Naive thymus-derived CD4-positive, alpha-beta T cell (primary cell): ENCODE measurements around the gene RUBCN. TPM values are rescaled to one million over a fixed set of nuclear protein-coding genes. Genes with fewer than 3 reads are reported as not detected.
"Not testable (repeated sequence)": the region's sequence is repeated elsewhere in the genome, so short reads cannot be mapped to it uniquely, and the experiment has no call there.

Experiments used
- ATAC-seq: fragments of 150-1000 bp; cut with Tn5 transposase; 2 replicates; pipeline ENCODE4 v1.10.0; 2021; ENCODE audit warnings: mild to moderate bottlenecking, moderate library complexity
- CTCF ChIA-PET: fragments of 350-600 bp; sonication (Branson Sonifier 250); formaldehyde crosslinking; loops from one replicate; lab custom pipeline; 2021; ENCODE audit warnings: antibody characterized with exemption; lab: Charles Lee
- POLR2A ChIA-PET: fragments of 350-600 bp; sonication (Branson Sonifier 250); formaldehyde crosslinking; loops from one replicate; lab custom pipeline; 2021; ENCODE audit warnings: antibody characterized with exemption, inconsistent platforms; lab: Charles Lee
- DNase-seq, 9 donors: peaks; one replicate each; pipeline versions ENCODE4 v3.0.0 to v3.0.0-alpha.2; 2020 to 2022; ENCODE audit warnings: mixed read lengths in 1 of 9
- H3K27ac ChIP-seq: one replicate; pipeline ENCODE4 v1.7.0; 2013; ENCODE audit warnings: mild to moderate bottlenecking, low read depth, low read length, moderate library complexity
- H3K27me3 ChIP-seq, 2 donors: one replicate each; pipeline ENCODE4 v1.7.0; 2013; ENCODE audit warnings: low read length in 2 of 2, mild to moderate bottlenecking in 2 of 2, moderate library complexity in 2 of 2; ENCODE audit not compliant: control insufficient read depth in 2 of 2, insufficient read depth in 2 of 2
- H3K36me3 ChIP-seq, 3 experiments: 1 replicate in 2 of 3; 2 replicates in 1 of 3; pipeline ENCODE4 v1.7.0; 2013; ENCODE audit warnings: low read length in 3 of 3, mild to moderate bottlenecking in 3 of 3, moderate library complexity in 1 of 3; ENCODE audit not compliant: insufficient read depth in 3 of 3, control insufficient read depth in 2 of 3
- H3K4me1 ChIP-seq, 2 donors: one replicate each; pipeline ENCODE4 v1.7.0; 2013; ENCODE audit warnings: low read length in 2 of 2, mild to moderate bottlenecking in 2 of 2, moderate library complexity in 1 of 2; ENCODE audit not compliant: control insufficient read depth in 2 of 2, insufficient read depth in 2 of 2
- H3K4me3 ChIP-seq: 2 replicates; pipeline ENCODE4 v1.7.0; 2013; ENCODE audit warnings: mild to moderate bottlenecking, low read length
- H3K9me3 ChIP-seq, 3 experiments: 1 replicate in 2 of 3; 2 replicates in 1 of 3; pipeline ENCODE4 v1.7.0; 2013; ENCODE audit warnings: low read length in 3 of 3; ENCODE audit not compliant: control insufficient read depth in 2 of 3
- H3K27ac Mint-ChIP-seq, 9 donors: one replicate each; pipeline ENCODE4 v1.8.0; 2020 to 2022; ENCODE audit warnings: mixed read lengths in 9 of 9, mild to moderate bottlenecking in 8 of 9, moderate library complexity in 5 of 9, inconsistent platforms in 2 of 9
- H3K27me3 Mint-ChIP-seq, 5 donors: one replicate each; pipeline ENCODE4 v1.8.0; 2021 to 2022; ENCODE audit warnings: mixed read lengths in 5 of 5, mild to moderate bottlenecking in 1 of 5
- H3K36me3 Mint-ChIP-seq, 5 donors: one replicate each; pipeline ENCODE4 v1.8.0; 2020 to 2022; ENCODE audit warnings: mixed read lengths in 5 of 5, mild to moderate bottlenecking in 3 of 5, inconsistent platforms in 1 of 5
- H3K4me1 Mint-ChIP-seq, 7 donors: one replicate each; pipeline ENCODE4 v1.8.0; 2020 to 2022; ENCODE audit warnings: mixed read lengths in 7 of 7, mild to moderate bottlenecking in 3 of 7, inconsistent platforms in 1 of 7
- H3K4me3 Mint-ChIP-seq, 10 donors: one replicate each; pipeline ENCODE4 v1.8.0; 2020 to 2022; ENCODE audit warnings: mild to moderate bottlenecking in 10 of 10, mixed read lengths in 10 of 10, moderate library complexity in 6 of 10, inconsistent platforms in 2 of 10
- H3K9me3 Mint-ChIP-seq, 11 donors: one replicate each; pipeline ENCODE4 v1.8.0; 2020 to 2022; ENCODE audit warnings: mixed read lengths in 11 of 11, mild to moderate bottlenecking in 4 of 11, inconsistent platforms in 1 of 11, moderate library complexity in 1 of 11
- intact Hi-C, 2 donors: fragments of 100-400 bp; cut with micrococcal nuclease; formaldehyde crosslinking; loops; one replicate each; pipeline ENCODE4 v1.15.1; 2023
- polyA plus RNA-seq, 2 donors: library from polyadenylated mRNA; unstranded; fragments of 300-500 nt; fragmentation: Illumina TruSeq; gene quantifications; one replicate each; pipeline ENCODE4 v1.2.3, GENCODE V29; 2021
- total RNA-seq, 6 experiments: library from RNA in 5 of 6; stranded (reverse) in 5 of 6; gene quantifications; 1 replicate in 5 of 6; 2 replicates in 1 of 6; pipeline ENCODE4 v1.2.3 and lab custom pipeline; 2021 to 2026

RUBCN gene
- total and polyA plus RNA-seq, 7 experiments from 2014 or later, result 23.2 to 61.7 (median 45.7) TPM

DNA sequence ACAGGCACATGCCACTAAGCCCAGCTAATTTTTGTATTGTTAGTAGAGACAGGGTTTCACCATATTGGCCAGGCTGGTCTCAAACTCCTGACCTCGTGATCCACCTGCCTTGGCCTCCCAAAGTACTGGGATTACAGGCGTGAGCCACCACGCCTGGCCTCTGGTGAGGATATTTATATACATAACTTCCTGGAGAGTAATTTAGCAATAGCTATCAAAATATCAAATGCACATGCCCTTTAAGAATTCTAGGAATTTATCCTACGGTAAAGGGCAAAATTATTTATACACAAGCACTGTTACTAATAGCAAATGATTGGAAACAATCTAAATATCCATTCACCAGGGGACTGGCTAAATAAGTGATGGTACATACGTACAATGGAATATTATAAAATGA is 25.7 kb downstream of the RUBCN start:
- Mint-ChIP-seq H3K27ac (peak overlapping the region in 8 of 9 donors; percentile 29 to 93 (median 78)), H3K4me1 (peaks cover 7 to 34% (median 26%) of the 10 kb centered on the region in 7 donors), H3K4me3 (peak overlapping the region in 1 of 10 donors; percentile 19), H3K36me3 (peaks cover 6 to 16% (median 13%) of the 10 kb centered on the region in 5 donors)
- ATAC-seq, H3K27ac ChIP-seq, H3K27me3 Mint-ChIP-seq, H3K27me3 ChIP-seq, H3K9me3 Mint-ChIP-seq, DNase-seq, H3K4me3 ChIP-seq, H3K36me3 ChIP-seq, H3K9me3 ChIP-seq, intact Hi-C loops: not testable (repeated sequence)
- peaks cover 15% of the 10 kb centered on the region in 2 donors for H3K4me1 ChIP-seq
- ChIA-PET POLR2A (interaction anchor here (0.8 to 3.4 kb wide), 3 partner anchors 8 to 25 kb away, joined by 3 to 18 read pairs (median 8); partner anchors contain the start of gene RUBCN), CTCF (interaction anchor here (1.6 kb wide), 1 partner anchor 111 kb away, joined by 4 read pairs; no protein-coding TSS in a partner anchor)

DNA sequence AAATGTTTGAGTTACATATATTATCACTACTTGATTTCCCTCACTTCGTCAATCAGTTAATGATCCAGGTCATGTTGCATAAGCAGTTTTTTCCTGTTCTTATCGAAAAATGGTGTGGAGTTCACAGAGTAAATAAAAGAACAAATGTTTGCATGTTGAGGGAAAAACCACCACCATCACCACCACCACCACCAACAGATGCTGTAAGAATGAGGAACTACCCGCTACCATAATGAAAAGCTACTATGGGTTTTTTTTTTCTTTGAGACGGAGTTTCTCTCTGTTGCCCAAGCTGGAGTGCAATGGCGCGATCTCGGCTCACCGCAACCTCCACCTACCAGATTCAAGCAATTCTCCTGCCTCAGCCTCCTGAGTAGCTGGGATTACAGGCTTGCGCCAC is 27.6 kb downstream of the RUBCN start:
- Mint-ChIP-seq H3K36me3 (peaks cover 0 to 15% (median 10%) of the 10 kb centered on the region in 5 donors), H3K9me3 (peaks cover 0 to 2% (median 0%) of the 10 kb centered on the region in 11 donors), H3K27me3 (no peaks in the 10 kb centered on the region), H3K4me1 (peaks cover 7 to 26% (median 20%) of the 10 kb centered on the region in 7 donors), H3K4me3 (no peak overlapping the region), H3K27ac (peak overlapping the region in 4 of 9 donors; percentile 8 to 42 (median 16))
- no peak overlapping the region for H3K27ac ChIP-seq
- intact Hi-C loops, result no loop called here
- CTCF ChIA-PET, result no interaction called here
- DNase-seq, result no peak
- ATAC-seq, result no peak
- no peaks in the 10 kb centered on the region for H3K27me3 ChIP-seq
- H3K4me1 ChIP-seq, result peaks cover 15 to 19% of the 10 kb centered on the region in 2 donors
- POLR2A ChIA-PET, result no interaction called here
- no peaks in the 10 kb centered on the region for H3K9me3 ChIP-seq
- H3K4me3 ChIP-seq, result no peak overlapping the region
- H3K36me3 ChIP-seq, result peaks cover 0 to 8% (median 0%) of the 10 kb centered on the region in 3 experiments

DNA sequence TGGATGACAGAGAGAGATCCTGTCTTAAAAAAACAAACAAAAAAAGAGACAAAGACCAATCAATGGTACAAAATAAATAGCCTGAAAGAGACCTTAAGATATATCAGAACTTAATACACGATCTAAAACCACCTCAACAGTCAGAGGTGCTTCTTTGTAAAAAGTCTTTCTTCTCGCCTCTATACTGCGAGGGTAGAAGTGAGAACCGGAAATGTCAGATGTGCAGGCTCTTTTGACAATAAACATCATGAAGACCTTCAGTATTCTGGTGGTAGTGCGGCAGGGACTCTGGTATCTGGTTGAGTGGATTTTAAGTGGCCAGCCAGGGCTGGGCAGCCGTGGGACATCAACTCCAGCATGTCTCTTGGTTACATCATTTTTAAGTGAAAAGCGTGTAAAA is 30.0 kb downstream of the RUBCN start:
- H3K9me3 ChIP-seq, result no peaks in the 10 kb centered on the region
- peaks cover 0 to 2% (median 0%) of the 10 kb centered on the region in 11 donors for H3K9me3 Mint-ChIP-seq
- peak overlapping the region in 1 of 10 donors; percentile 42 for H3K4me3 Mint-ChIP-seq
- no peak overlapping the region for H3K27ac ChIP-seq
- H3K4me1 Mint-ChIP-seq, result peaks cover 0 to 8% (median 3%) of the 10 kb centered on the region in 7 donors
- ATAC-seq (peak; percentile 42), DNase-seq (no peak)
- ChIA-PET POLR2A (no interaction called here), CTCF (no interaction called here)
- intact Hi-C loops, result no loop called here
- peaks cover 4 to 26% (median 15%) of the 10 kb centered on the region in 5 donors for H3K36me3 Mint-ChIP-seq
- H3K36me3 ChIP-seq, result peaks cover 4 to 27% (median 6%) of the 10 kb centered on the region in 3 experiments
- H3K27me3 ChIP-seq, result no peaks in the 10 kb centered on the region
- H3K27me3 Mint-ChIP-seq, result no peaks in the 10 kb centered on the region
- peaks cover 1 to 4% of the 10 kb centered on the region in 2 donors for H3K4me1 ChIP-seq
- H3K4me3 ChIP-seq, result no peak overlapping the region
- H3K27ac Mint-ChIP-seq, result peak overlapping the region in 2 of 9 donors; percentile 38 to 48

DNA sequence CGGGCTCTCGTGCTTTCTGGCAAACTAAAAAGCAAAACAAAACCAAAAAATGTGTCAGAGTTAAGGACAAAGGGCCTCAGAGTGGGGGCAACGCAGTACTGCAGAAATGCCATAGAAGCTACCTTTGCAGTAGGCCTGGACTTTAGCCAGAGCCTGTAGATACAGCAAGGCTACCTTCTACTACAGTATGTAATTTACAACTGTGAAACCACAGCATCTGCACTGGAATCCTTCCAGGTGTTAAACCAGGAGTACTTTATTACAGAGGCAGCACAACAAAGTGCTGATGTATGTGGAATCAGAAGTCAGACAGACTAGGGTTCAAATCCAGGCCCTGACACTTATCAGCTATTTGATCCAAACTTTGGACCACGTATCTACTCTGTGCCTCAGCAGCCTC is 34.9 kb downstream of the RUBCN start:
- H3K27me3 Mint-ChIP-seq, result no peaks in the 10 kb centered on the region
- ChIA-PET CTCF (interaction anchor here (1.6 kb wide), 1 partner anchor 11 kb away, joined by 4 read pairs; no protein-coding TSS in a partner anchor), POLR2A (interaction anchor here (0.6 to 3.3 kb wide), 2 partner anchors 11 to 12 kb away, joined by 3 to 18 read pairs; no protein-coding TSS in a partner anchor)
- peaks cover 31 to 67% (median 39%) of the 10 kb centered on the region in 5 donors for H3K36me3 Mint-ChIP-seq
- no peak for DNase-seq
- H3K4me3 Mint-ChIP-seq, result no peak overlapping the region
- H3K9me3 ChIP-seq, result no peaks in the 10 kb centered on the region
- H3K4me1 Mint-ChIP-seq, result peaks cover 0 to 6% (median 0%) of the 10 kb centered on the region in 7 donors
- no peaks in the 10 kb centered on the region for H3K27me3 ChIP-seq
- no peak for ATAC-seq
- no peak overlapping the region for H3K4me3 ChIP-seq
- H3K27ac Mint-ChIP-seq, result peak overlapping the region in 1 of 9 donors; percentile 51
- peaks cover 8 to 70% (median 13%) of the 10 kb centered on the region in 3 experiments for H3K36me3 ChIP-seq
- intact Hi-C loops, result loop anchor here in 1 of 2 donors (5.0 kb wide), 1 partner anchor 35 kb away; the partner anchor contains the start of gene RUBCN
- H3K9me3 Mint-ChIP-seq, result peaks cover 0 to 2% (median 0%) of the 10 kb centered on the region in 11 donors
- H3K27ac ChIP-seq, result no peak overlapping the region
- peaks cover 0 to 4% of the 10 kb centered on the region in 2 donors for H3K4me1 ChIP-seq

DNA sequence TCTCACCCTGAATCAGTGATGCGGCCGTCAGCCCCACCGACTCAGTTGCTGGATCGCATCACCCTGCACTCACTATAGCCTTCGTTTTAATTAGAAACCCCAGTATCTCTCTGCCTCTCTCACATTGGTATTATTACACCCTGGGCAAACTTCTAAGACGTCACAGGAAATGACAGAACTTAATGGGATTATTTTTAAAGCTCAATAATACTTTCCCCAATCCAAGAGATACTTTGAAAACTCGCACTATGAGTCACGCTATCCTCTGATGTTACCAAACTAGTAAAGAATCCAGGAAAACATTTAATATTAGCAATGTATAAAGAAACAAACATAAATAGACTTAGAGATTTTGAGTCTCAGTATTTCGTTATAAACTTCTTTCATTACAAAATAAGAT is 36.6 kb downstream of the RUBCN start:
- H3K4me3 Mint-ChIP-seq, result no peak overlapping the region
- H3K27ac Mint-ChIP-seq, result no peak overlapping the region
- H3K36me3 ChIP-seq, result peaks cover 10 to 85% (median 15%) of the 10 kb centered on the region in 3 experiments
- ChIA-PET POLR2A (interaction anchor here (0.8 kb wide), 1 partner anchor 11 kb away, joined by 8 read pairs; no protein-coding TSS in a partner anchor), CTCF (interaction anchor here (1.6 kb wide), 1 partner anchor 13 kb away, joined by 4 read pairs; no protein-coding TSS in a partner anchor)
- DNase-seq (no peak), ATAC-seq (no peak)
- H3K27me3 Mint-ChIP-seq, result no peaks in the 10 kb centered on the region
- H3K4me1 ChIP-seq, result no peaks in the 10 kb centered on the region
- H3K27me3 ChIP-seq, result no peaks in the 10 kb centered on the region
- H3K36me3 Mint-ChIP-seq, result peaks cover 38 to 77% (median 48%) of the 10 kb centered on the region in 5 donors
- H3K4me3 ChIP-seq, result no peak overlapping the region
- no peaks in the 10 kb centered on the region for H3K9me3 ChIP-seq
- intact Hi-C loops, result loop anchor here in 1 of 2 donors (5.0 kb wide), 1 partner anchor 37 kb away; the partner anchor contains the start of gene RUBCN
- H3K9me3 Mint-ChIP-seq, result peaks cover 0 to 2% (median 0%) of the 10 kb centered on the region in 11 donors
- peaks cover 0 to 9% (median 0%) of the 10 kb centered on the region in 7 donors for H3K4me1 Mint-ChIP-seq
- H3K27ac ChIP-seq, result no peak overlapping the region

DNA sequence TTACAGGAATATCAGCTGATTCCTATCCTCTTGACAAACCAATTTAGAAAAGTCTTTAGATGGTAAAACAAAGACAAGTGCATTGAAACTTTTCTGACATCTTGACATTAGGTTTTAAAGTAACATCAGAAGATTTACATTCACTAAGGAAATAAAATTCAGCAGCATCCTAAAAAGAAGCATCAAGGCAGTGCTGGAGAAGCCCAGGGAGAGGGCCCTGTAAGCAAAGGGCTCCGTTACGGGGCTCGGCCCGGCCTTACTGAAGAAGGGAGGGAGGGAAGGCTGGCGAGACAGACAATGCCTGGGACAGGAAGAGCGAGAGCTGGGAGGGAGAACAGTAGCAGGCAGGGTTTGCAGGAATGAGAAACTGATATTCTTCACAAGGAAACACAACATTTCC is 39.3 kb downstream of the RUBCN start:
- Histone ChIP-seq H3K36me3 (peaks cover 8 to 90% (median 14%) of the 10 kb centered on the region in 3 experiments), H3K27ac (no peak overlapping the region), H3K27me3 (no peaks in the 10 kb centered on the region), H3K4me1 (no peaks in the 10 kb centered on the region), H3K4me3 (no peak overlapping the region), H3K9me3 (no peaks in the 10 kb centered on the region)
- H3K4me1 Mint-ChIP-seq, result peaks cover 0 to 15% (median 0%) of the 10 kb centered on the region in 7 donors
- ATAC-seq (no peak), DNase-seq (no peak)
- peak overlapping the region in 3 of 9 donors; percentile 13 to 88 (median 40) for H3K27ac Mint-ChIP-seq
- no peak overlapping the region for H3K4me3 Mint-ChIP-seq
- no peaks in the 10 kb centered on the region for H3K27me3 Mint-ChIP-seq
- peaks cover 43 to 74% (median 57%) of the 10 kb centered on the region in 5 donors for H3K36me3 Mint-ChIP-seq
- ChIA-PET CTCF (no interaction called here), POLR2A (no interaction called here)
- intact Hi-C loops, result no loop called here
- no peaks in the 10 kb centered on the region for H3K9me3 Mint-ChIP-seq
